ENCODE data around the gene HP.

- TF ChIP-seq, protein P1, sequence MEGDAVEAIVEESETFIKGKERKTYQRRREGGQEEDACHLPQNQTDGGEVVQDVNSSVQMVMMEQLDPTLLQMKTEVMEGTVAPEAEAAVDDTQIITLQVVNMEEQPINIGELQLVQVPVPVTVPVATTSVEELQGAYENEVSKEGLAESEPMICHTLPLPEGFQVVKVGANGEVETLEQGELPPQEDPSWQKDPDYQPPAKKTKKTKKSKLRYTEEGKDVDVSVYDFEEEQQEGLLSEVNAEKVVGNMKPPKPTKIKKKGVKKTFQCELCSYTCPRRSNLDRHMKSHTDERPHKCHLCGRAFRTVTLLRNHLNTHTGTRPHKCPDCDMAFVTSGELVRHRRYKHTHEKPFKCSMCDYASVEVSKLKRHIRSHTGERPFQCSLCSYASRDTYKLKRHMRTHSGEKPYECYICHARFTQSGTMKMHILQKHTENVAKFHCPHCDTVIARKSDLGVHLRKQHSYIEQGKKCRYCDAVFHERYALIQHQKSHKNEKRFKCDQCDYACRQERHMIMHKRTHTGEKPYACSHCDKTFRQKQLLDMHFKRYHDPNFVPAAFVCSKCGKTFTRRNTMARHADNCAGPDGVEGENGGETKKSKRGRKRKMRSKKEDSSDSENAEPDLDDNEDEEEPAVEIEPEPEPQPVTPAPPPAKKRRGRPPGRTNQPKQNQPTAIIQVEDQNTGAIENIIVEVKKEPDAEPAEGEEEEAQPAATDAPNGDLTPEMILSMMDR (IDR thresholded peaks at IDR 0.05): no peak
- TF ChIP-seq JUN (CRISPR knock-in tag; IDR thresholded peaks at IDR 0.05) (no peak), STAT6 (CRISPR knock-in tag; conservative IDR thresholded peaks at IDR 0.05; ENCODE audit: low read depth) (no peak), NFYB (CRISPR knock-in tag; conservative IDR thresholded peaks at IDR 0.05; ENCODE audit: low read depth) (peak; percentile 60), ZNF138 (CRISPR knock-in tag; conservative IDR thresholded peaks at IDR 0.05) (no peak), USF2 (CRISPR knock-in tag; IDR thresholded peaks at IDR 0.05) (peak; percentile 76), FOXP1 (CRISPR knock-in tag; IDR thresholded peaks at IDR 0.05; ENCODE audit: borderline replicate concordance) (peak; percentile 45; the same call in 1 of the 2 replicates)
Measured at GRCh38 chr16:72008424-72009216, 45.7 kb upstream of the HP start, which contains the start of gene DHODH.
